Inflammatory macrophage (primary cell): ENCODE data around the gene RTKN.
A peak's percentile ranks its signal among the peaks of the same experiment; 100 is the strongest.

Experiments used
- DNase-seq, 2 donors: peaks; one replicate each; pipeline ENCODE4 v3.0.0-alpha.2; 2020 to 2022

Gene RTKN

DNA sequence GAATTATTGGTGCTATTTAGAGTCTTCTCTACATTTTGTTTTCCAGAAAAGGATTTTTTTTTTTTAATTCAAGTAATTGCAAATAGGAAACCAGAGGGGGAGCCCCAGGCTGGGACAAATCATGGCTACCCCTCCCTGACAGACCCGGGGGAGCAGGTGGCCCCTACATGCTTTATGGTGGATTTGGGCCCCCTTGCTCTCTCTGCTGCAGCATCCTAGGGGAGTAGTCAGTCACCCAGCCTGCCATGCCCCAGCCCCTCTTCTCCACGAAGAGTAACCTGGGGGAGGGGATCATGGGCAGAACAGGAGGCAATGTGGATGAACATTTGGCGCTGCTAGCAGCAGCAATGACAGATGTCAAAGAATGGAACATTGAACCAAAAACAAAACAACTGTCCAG is 25.0 kb downstream of the RTKN start:
- no peak for DNase-seq

DNA sequence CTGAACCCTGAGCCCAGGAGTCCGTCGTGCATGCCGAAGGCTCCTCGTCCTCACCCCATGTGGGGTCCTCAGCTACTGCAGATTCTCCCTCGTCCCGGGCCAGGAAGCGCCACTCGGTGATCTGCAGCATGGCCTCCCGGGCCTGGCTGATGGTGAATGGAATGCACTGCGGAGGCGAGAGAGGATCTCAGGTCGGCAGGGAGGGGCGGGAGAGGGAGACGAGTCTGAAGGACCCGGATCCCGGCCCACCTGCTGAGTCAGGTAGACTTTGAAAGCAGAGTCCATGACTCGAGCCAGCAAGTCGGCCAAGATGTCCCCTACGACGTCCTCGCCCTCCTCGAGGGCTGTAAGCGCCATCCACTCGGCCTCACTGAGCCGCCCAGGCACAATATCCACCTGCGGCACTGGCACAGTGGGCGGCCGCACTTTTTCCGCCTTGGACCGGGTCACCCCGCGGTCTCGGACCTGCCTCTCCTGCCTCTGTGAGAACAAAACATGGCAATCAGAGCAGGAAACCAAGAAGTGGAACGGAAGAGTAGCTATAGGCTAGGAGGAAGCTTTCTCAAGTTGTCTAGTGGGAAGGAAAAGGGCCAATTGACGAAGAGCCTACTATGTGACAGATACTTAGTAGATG is 25.9 kb downstream of the RTKN start:
- DNase-seq: no peak

DNA sequence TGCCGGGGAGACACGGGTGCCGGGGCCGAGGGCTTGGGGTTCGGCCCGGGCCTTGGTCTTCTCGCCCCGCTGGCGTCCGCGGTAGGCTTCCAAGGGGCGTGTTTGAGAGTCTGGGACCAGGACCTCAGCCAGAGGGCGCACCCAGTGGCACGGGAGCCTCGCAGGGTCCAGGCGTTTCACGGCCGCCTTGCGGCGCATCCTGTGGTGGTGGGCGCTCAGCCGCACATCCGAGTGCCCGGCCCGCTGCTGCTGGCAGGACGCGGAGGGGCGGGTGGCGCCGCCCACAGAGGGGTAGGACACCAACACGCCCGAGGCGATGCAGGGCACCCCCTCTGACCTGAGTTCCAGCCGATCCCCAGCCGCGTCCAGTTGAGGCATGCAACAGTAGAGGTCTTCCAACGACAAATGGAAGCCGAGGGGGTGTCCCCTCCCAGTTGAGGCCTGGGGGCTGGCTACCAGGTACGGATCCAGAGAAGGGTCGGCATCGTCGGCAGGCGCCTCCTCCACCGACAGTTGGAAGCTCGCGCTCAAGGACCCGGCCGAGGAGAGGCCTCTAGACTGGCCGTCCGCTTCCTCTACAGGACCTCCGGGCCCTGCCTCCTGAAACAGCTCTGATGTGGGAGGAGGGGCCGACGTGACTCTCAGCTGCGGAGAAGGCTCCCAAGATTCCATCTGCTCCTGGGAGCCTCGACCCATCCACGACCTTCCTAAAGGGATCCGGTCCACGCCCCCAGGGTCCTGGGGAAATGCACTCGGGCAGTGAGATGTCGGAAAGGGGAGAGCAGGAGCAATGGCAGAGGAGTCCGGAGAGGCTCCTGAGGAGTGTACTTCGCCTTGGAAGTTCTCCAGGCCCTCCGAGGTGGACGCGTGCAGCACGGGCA is 26.6 kb downstream of the RTKN start:
- DNase-seq: peak in 1 of 2 donors; percentile 26

DNA sequence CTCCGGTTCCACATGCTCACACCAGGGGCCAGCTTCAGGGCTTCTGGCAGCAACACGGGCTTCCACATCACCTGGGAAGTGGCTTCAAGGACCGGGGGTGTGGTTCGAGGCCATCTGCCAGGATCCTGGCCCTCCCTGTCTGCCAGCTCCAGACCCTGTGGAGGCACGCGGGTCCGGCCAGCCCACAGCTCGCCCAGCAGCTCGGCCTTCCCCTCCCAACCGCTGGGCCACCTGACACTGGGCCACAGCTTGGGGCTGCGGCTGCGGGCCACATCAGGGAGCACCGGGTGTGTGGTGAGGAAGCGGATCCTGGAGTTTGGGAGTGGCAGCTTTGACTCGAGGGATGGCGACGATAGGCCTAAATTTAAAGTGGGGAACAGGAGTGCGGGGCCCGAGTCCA is 27.3 kb downstream of the RTKN start:
- DNase-seq: no peak

DNA sequence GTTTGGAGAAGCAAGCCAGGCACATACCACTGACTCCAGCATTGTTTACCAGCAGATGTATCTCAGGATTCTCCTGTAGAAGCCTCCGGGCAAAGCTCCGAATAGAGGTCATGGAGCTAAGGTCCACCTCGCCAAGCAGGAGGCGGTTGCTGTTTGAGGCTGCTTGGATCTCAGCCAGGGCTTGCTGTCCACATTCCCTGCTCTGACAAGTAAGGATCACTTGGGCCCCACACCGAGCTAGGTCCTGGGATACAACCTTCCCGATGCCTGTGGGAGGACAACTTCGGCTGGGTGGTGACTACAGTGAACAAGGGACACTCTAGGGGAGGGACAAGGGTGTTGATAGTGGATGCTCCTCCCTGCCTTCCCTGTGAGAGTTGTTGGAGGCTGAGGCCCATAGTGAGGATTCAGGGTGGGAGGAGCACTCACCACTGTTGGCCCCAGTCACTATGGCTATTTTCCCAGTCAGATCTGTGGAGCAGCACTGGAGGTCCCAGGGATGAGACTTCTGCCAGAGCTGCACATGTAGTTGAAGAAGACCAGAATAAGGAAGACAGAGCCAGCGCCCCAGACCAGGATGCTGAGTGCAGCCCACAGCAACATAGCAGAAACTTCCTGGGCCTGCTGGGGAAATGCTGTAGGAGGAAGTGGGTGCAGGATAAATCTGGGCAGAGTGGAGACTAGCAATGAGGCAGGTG is 28.6 kb downstream of the RTKN start:
- DNase-seq: peak in 1 of 2 donors; percentile 24

DNA sequence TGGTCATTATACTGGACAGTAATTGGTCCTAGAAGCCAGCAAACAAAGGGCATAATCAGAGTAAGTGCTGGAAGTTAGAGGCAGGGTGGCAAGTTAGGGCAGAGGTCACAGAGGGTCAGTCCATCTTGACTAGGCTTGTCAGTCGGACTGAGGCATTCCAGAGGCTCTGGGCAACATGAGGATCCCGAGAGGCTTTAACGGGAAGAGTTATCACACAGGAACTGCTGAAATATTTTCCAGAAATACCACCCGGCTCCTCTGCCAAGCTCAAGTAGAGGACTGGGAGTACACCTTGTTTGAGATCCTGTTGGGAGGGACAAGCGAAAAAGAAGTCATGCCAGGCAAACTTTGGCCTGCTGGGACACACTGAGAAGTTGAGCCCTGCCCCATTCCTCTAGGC is 34.1 kb downstream of the RTKN start:
- no peak for DNase-seq

DNA sequence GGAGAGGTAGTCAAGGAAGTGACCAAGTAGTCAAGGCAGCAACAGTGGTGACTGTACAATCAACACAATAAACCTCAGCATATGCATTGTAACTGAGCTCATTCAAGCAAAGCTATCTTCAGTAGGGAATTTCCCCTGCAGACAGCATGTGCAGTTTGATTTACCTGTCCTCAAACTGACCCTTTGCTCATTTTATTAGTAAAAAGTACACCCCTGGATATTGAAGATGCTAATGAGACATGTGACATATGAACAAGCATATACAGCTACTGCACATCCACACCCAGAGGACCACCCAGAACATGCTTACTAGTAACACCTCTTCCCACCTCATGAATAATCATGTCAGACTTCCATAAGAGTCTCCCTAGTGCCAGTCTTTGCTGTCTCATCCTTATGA is 35.7 kb downstream of the RTKN start:
- DNase-seq: no peak

DNA sequence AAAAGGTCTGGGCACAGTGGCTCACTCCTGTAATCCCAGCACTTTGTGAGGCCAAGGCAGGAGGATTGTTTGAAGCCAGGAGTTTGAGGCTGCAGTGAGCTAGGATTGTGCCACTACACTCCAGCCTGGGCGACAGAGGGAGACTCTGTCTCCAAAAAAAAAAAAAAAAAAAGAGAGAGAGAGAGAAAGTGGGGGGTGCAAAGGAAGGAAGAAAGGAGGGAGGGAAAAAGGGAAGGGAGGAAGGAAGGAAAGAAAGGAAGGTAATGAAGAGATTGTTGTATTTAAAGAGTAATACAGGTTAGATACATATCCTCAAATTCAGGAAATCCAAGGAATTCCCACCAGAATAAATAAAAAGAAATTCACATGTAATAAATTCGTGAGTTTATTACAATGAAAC is 39.8 kb downstream of the RTKN start:
- no peak for DNase-seq

DNA sequence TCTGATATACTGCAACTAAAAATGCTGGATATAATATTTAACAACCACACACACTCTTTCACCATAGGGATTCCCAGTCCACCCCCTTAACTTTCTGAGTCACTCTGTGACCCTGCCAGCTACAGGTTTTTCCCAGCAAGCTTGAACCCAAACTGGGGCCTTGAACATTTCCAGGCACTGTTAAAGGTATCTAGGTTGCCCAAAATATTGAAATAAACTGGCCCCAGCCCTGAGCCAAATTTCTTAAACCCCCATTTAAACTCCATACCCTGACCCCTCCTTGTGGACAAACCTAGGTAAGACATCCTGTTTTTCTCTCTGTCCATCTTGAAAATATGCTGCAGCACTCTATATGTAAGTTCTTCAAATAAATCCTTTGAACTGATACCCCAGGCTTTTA is 42.0 kb downstream of the RTKN start:
- peak; percentile 11 to 48 for DNase-seq

DNA sequence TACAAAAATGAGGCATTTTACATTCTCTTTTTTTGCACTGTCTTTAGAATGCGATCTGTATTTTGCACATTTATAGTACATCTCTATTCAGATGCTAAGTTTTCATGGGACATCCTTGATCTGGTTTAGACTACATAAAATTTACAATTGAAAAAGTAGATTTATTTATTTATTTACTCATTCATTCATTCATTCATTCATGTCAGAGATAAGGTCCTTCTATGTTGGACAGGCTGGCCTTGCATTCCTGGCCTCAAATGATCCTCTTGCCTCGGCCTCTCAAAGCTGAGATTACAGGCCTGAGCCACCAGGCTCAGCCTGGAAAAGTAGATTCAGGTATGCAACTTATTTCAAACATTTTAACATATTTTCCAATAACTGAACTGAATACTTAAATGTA is 45.6 kb downstream of the RTKN start:
- no peak for DNase-seq

DNA sequence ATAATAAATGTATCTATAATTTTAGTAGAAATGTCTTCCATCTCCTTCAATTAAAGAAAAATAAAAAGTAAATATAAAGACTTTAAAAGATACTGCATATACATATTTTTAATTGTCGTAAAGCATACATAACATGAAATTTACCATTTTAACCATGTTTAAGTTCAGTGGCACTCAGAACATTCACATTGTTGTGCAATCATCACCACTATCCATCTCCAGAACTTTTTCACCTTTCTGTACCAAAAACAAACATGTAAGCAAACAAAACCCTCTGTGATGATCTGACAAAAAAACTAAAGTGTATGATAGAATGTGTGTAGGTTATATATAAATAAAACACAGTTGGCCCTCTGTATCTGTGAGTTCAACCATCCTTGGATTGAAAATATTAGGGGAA is 48.2 kb downstream of the RTKN start:
- no peak for DNase-seq

DNA sequence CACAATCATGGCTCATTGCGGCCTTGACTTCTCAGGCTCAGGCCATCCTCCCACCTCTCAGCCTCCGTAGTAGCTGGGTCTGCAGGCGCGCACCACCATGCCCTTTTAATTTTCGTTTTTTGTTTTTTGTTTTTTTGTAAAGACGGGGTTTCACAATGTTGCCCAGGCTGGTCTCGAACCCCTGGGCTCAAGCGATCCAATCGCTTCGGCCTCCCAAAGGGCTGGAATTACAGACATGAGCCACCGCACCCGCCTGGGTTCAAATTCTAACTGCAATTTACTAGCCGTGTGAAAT is 49.3 kb downstream of the RTKN start:
- DNase-seq: no peak

DNA sequence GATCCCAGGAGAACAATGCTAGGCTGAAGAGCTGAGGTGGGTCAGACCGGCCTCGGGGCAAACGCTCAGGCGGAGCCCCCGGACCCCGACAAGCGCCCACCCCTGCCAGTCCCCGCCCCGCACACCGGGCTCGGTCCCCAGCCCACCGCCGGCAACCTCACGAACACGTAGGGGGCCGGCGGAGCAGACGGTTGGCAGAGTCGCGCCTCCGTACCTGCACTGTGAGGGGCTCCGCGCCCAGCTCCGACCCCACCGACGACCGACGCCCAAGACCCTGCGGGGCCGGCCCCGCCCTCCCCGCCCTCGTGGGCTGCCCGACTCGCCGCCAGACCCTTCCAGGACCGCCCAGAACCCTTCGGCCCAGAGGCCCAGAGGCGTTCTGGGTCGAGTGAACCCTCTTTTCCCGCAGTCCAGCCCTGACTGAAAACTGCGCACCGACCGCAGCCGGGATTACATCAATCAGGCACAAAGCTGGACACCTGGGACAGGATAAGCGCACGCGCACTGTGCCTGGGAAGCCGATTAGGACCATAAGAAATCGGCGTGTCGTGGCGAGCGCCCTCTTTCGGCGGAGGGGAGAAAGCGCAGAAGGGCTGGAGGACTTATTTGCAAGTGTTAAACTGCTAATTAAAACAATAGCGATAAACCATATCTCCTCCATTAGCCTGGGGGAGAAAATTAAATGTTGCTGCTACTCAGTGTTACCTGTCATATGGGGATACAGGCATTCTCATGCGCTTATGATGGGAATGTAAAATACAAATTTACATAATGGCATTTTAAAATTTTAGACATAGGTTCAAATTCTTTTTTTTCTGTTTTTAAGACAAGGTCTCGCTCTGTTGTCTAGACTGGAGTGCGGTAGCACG is 49.9 kb downstream of the RTKN start:
- peak; percentile 95 to 96 for DNase-seq

DNA sequence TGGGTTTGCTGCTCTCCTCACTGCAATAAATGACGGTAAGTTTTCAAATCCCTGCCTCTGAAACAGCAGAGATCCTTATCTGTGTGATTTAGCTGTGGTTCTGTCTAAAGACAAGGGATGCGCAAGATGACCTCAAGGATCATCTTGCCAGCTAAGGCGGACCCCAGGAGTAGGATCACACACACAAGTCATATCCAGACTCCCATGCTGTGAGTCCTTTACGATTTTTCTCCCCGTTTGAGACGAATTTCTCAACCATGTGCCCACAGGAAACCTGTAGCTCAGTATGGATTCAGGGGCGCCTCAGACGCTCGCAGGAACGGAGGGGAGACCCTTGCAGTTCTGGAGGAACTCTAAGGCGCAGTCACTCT is 50.5 kb downstream of the RTKN start:
- DNase-seq: no peak

DNA sequence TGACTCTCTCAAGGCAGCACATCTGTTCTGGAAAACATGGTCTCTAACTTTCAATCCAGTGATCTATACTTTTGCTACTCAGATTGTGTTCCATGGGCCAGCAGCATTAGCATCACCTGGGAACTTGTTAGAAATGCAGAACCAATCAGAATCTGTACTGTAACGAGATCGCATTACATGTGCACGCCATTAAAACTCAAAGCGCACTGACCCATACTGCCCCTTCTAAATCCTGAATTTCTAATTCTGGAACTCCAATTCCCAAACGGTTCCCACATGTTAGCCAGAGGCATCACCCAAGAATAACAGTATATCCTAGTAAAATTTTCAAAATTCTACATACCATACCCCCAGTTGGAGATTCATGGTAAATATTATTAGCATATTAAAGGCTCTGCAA is 51.1 kb downstream of the RTKN start:
- DNase-seq: no peak

DNA sequence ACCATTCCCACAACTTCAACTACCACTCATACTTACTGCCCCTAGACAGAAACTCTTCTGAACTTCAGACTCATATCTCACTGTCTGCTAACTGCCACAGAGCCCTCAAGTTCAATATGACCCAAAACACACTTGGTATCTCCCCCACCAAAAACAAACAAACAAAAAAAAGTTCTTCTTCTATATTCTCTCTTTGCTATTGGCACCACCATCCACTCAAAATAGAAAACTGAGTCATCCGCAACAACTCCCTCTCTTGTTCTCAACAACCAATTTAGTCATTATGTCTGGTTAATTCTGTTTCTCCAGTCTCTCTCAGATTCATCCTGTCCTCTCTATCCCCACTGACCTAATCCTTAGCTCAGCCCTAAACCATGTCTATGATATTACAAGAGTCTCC is 54.4 kb downstream of the RTKN start:
- no peak for DNase-seq

DNA sequence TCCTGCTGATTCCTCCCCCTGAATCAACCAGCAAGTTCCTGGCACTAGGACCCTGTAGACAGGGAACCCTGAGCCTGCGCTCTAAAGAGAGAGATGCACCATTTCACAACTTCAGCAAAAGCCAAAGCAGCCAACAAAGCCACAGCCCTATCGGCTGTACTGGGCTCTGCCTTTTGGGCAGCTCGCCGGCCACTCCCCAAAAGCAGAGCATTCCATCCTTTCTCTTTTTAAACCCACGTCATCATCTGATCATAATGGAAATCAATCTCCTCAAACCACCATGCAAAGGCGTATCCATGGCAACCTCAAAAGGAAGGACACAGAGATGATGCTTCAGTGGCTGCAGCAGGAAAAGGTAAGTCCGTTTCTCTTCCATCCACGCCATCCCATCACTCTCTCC is 56.3 kb downstream of the RTKN start:
- DNase-seq: no peak

DNA sequence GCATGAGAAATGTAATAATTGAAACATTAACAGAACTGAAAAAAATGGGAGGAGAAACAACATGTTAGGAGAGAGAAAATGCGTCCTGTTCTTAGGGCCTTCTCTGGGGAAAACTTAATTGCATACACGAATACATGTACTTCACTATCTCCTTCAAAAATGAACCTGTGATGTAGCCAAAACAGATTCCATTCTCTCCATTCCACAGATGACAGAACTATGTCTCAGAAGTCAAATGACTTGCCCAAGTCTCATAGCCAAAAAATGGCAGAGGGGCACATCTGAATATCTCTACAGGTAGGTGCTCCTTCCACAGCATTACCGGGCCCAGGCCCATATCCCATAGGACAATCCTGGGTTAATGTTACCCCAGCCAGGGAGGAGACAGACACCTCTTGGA is 57.7 kb downstream of the RTKN start:
- no peak for DNase-seq

DNA sequence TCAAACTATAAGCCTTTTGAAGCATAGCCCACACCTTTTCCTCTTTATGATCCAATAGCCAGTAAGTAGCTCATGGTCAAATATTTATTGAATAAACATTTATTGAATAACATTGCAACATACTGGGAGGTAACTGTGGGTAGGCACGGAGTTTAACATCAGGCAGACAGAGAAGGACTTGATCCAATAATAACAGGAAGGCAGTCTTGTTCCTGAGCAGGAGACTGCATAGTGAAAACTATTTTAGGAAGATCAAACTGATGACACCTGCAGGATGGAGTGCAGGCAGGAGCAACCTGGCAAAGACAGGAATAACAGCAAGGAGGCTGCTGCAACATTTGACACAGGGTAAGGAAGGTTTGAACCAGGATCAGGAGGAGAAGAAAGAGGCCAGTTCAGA is 58.5 kb downstream of the RTKN start:
- DNase-seq: no peak

DNA sequence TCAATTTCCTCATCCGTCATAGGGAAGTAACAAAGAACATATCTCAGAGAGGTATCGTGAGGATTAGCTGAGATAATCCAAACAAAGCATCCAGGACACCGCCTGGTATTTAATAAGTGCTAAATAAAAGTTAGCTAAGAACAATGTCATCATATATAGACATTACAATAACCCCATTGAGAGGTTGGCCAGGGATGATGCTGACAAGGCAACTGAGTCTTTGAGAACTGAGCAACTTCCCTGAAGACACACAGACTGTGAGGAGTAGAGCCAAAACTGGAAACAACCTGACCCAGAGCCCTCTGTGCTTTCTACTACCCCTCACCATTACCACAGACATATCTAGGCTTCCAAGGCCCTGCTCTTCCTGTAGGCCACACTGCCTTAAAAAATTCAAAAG is 60.0 kb downstream of the RTKN start:
- DNase-seq: no peak

DNA sequence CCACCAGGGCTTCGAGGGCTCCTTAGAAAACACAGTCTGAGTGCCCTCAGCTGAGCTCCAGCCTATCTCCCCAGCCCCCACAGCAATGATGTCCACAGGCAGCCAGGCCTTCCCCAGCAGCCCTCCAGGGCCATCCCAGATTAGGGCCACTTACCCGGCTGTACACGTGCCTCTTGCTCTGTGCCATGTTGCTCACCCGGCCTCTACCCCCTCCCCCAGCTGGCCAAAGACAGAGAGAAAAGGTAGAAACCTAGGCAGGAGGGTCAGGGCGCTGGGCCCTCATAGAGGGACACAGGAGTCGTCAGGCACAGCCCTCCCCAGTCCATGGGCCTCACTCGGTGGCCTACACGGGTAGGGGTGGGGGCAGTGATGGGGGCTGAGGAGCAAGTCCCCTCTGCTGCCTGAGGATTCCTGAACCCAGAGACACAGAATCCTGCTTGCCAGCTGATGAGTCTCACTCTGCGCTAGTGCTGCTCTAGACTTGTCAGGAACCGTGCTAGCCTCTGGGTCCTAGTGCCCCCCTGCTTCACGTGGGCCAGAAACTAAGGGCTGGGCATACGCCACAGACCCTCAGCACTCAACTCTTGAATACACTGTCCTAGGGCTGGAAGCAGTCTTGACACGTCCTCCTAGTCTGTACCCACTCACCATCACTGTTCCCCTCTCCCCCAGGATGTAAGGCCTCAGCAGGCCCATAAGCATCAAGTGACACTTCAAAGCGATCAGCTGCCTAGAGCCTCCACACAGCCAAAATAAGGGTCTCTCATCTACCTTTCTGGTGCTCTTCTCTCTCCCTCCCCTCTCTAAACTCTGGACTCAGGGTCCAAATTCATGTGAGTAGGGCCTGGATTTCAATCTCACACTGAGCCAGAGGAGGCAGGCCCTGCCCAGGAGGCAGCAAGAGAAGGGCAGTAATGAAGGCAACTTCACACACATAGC is 61.6 kb downstream of the RTKN start, which contains the start of gene DCTN1:
DCTN1 (minus strand) TSS at position 461 of the 939 bp plus-strand sequence; CDS start at position 187, 274 bp downstream.
- DNase-seq: no peak

DNA sequence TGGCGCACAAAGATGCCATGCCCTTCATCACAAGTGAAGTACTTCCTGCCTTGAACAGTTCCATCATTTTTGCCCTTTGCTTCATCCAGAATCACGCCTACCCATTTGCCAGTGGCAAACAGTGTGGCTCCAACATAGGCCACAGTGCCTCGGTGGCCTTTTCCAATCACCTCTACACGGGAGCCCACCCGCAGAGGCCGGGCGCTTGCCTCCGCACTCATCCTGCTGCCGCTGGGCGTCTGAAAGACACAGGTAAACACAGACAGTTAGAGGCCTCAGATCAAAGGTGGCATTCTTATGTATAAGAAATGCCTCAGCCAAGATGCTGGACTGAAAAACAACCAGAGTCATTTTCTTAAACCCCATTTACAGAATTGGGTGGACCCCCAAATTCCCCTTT is 63.7 kb downstream of the RTKN start:
- no peak for DNase-seq
